HepG2 (cell line): ENCODE data around the gene PARVB. TPM values are rescaled to one million over a fixed set of nuclear protein-coding genes. Genes with fewer than 3 reads are reported as not detected.

Source experiments
- ATAC-seq: fragments of 200-7000 bp; cut with Tn5 transposase; 3 replicates; pipeline ENCODE4 v1.9.1; 2020; ENCODE audit warnings: mild to moderate bottlenecking, moderate library complexity
- BruUV-seq: library from RNA; stranded (reverse); fragments of 400-500 nt; replicated peaks from 2 replicates; lab custom pipeline; 2021; lab: Mats Ljungman, UMichigan
- CTCF ChIA-PET: fragments of 300-600 bp; formaldehyde crosslinking; extraction: SDS; loops from one replicate; lab custom pipeline; 2021; ENCODE audit warnings: low total read pairs, inconsistent platforms, low intra/inter-chr PET ratio; lab: Yijun Ruan, JAX
- POLR2A ChIA-PET: fragments of 350-600 bp; sonication (Branson Sonifier 250); formaldehyde crosslinking; loops from one replicate; lab custom pipeline; 2020; ENCODE audit warnings: antibody characterized with exemption, inconsistent platforms; lab: Yijun Ruan, JAX
- DNase-seq: peaks from one replicate; pipeline ENCODE4 v3.0.0-alpha.2; 2015; ENCODE audit warnings: low spot score
- FAIRE-seq: peaks from 3 replicates; lab custom pipeline; 2011; peaks lifted over from hg19 to GRCh38; lab: Jason Lieb, UNC
- H2AFZ ChIP-seq: one replicate; pipeline ENCODE4 v1.6.1; 2011; ENCODE audit warnings: low read length, inconsistent platforms
- H3K27ac ChIP-seq: fragments of 300-600 bp; 3 replicates; pipeline ENCODE4 v1.8.0; 2011; ENCODE audit warnings: mixed run types, mild to moderate bottlenecking, mixed read lengths, low read length, inconsistent platforms; ENCODE audit not compliant: insufficient read depth; ENCODE audit errors: extremely low read length
- H3K27me3 ChIP-seq, 2 experiments: fragments of 200-600 bp in 1 of 2; 2 replicates in 1 of 2; 3 replicates in 1 of 2; pipeline versions ENCODE4 v1.6.0 to v1.8.0; 2011; ENCODE audit warnings: low read length in 2 of 2, mild to moderate bottlenecking in 2 of 2, moderate library complexity in 2 of 2, inconsistent platforms in 1 of 2; ENCODE audit not compliant: insufficient read depth in 2 of 2, control insufficient read depth in 1 of 2
- H3K36me3 ChIP-seq, 2 experiments: fragments of 200-600 bp in 1 of 2; replicated peaks in 1 of 2; 2 replicates in 1 of 2; 3 replicates in 1 of 2; pipeline versions ENCODE4 v1.5.1 to v1.8.0; 2011; ENCODE audit warnings: low read length in 2 of 2, inconsistent platforms in 1 of 2; ENCODE audit not compliant: insufficient read depth in 2 of 2, control insufficient read depth in 1 of 2
- H3K4me1 ChIP-seq: 2 replicates; pipeline ENCODE4 v1.5.1; 2012; ENCODE audit warnings: low read length, inconsistent platforms; ENCODE audit not compliant: insufficient read depth
- H3K4me2 ChIP-seq: 2 replicates; pipeline ENCODE4 v1.6.0; 2011; ENCODE audit warnings: low read depth, low read length, inconsistent platforms
- H3K4me3 ChIP-seq, 3 experiments: fragments of 200-600 bp in 1 of 3; sonication (generic), shearing (Covaris generic) in 1 of 3; replicated peaks in 1 of 3; 2 replicates each; pipeline ENCODE4 v1.5.1; 2011 to 2016; ENCODE audit warnings: low read length in 3 of 3, inconsistent platforms in 2 of 3, low read depth in 2 of 3, mild to moderate bottlenecking in 2 of 3, control low read depth in 1 of 3, mixed read lengths in 1 of 3; ENCODE audit not compliant: insufficient read depth in 1 of 3
- H3K79me2 ChIP-seq: one replicate; pipeline ENCODE4 v1.6.1; 2011; ENCODE audit warnings: low read length, inconsistent platforms; ENCODE audit not compliant: insufficient read depth
- H3K9ac ChIP-seq: 2 replicates; pipeline ENCODE4 v1.6.0; 2011; ENCODE audit warnings: mild to moderate bottlenecking, low read depth, low read length, inconsistent platforms; ENCODE audit not compliant: insufficient read depth
- H3K9me3 ChIP-seq: 2 replicates; pipeline ENCODE4 v1.5.1; 2012; ENCODE audit warnings: mild to moderate bottlenecking, low read length
- H4K20me1 ChIP-seq: 2 replicates; pipeline ENCODE4 v1.6.0; 2011; ENCODE audit warnings: inconsistent platforms, mild to moderate bottlenecking, low read length, moderate library complexity; ENCODE audit not compliant: insufficient read depth
- BORCS8-MEF2B ChIP-seq: sonication (generic); formaldehyde crosslinking; IDR thresholded peaks from 2 replicates; pipeline ENCODE4 v1.8.0; 2022; ENCODE audit warnings: mild to moderate bottlenecking, missing genetic modification reagents
- CENPT ChIP-seq: sonication (generic); formaldehyde crosslinking; IDR thresholded peaks from 2 replicates; pipeline ENCODE4 v1.8.0; 2022; ENCODE audit warnings: low read depth, mild to moderate bottlenecking, moderate library complexity, missing genetic modification reagents
- ZNF792 ChIP-seq: IDR thresholded peaks from 2 replicates; pipeline ENCODE4 v1.6.1; 2016
- WGBS: methylation state at CpG from one replicate; pipeline ENCODE4 v1.1.6; 2017; ENCODE audit warnings: low lambda C conversion rate; 5-methylcytosine and 5-hydroxymethylcytosine counted together
- in situ Hi-C: cut with HindIII; loops from 2 replicates; pipeline ENCODE4 v1.10.0; 2017; ENCODE audit warnings: low pct_unique_long_range_greater_than_20kb; ENCODE audit not compliant: extremely low pct_ligation_motif_present
- intact Hi-C: fragments of 100-400 bp; cut with micrococcal nuclease; formaldehyde crosslinking; loops from one replicate; pipeline ENCODE4 v1.10.0; 2022; ENCODE audit not compliant: unreplicated experiment
- polyA plus RNA-seq, 8 experiments: library from polyadenylated mRNA; depleted of rRNA in 3 of 8; stranded (reverse) in 7 of 8; unstranded in 1 of 8; fragments of >200 nt; fragmentation: Illumina TruSeq in 4 of 8; extraction: Trizol in 4 of 8; gene quantifications; 2 replicates each; pipeline versions ENCODE4 v1.2.1 to v1.2.3, GENCODE V29; 2011 to 2016; ENCODE audit warnings: low read depth in 4 of 8, missing spikeins in 1 of 8, mixed read lengths in 1 of 8; ENCODE audit not compliant: insufficient read depth in 1 of 8
- total RNA-seq, 5 experiments: library from RNA; depleted of rRNA; stranded (reverse); fragments of >200 nt; fragmentation: Illumina TruSeq; extraction: Trizol; gene quantifications; 2 replicates each; pipeline ENCODE4 v1.2.3, GENCODE V29; 2016; ENCODE audit warnings: low read depth in 1 of 5
- TF ChIP-seq, protein P1 (sequence below): sonication (generic); formaldehyde crosslinking; IDR thresholded peaks from 2 replicates; pipeline ENCODE4 v1.5.0; 2020; ENCODE audit warnings: missing genetic modification reagents
- TF ChIP-seq, protein P2 (sequence below): sonication (generic); formaldehyde crosslinking; IDR thresholded peaks from 2 replicates; pipeline ENCODE4 v1.5.0; 2020; ENCODE audit warnings: mild to moderate bottlenecking, missing genetic modification reagents, moderate library complexity

Gene PARVB
- total and polyA plus RNA-seq, 2 of the 13 experiments (the other 11 are each of a cell fraction or from before 2014, with no cell fraction given) = 0.11 to 0.15 TPM

DNA sequence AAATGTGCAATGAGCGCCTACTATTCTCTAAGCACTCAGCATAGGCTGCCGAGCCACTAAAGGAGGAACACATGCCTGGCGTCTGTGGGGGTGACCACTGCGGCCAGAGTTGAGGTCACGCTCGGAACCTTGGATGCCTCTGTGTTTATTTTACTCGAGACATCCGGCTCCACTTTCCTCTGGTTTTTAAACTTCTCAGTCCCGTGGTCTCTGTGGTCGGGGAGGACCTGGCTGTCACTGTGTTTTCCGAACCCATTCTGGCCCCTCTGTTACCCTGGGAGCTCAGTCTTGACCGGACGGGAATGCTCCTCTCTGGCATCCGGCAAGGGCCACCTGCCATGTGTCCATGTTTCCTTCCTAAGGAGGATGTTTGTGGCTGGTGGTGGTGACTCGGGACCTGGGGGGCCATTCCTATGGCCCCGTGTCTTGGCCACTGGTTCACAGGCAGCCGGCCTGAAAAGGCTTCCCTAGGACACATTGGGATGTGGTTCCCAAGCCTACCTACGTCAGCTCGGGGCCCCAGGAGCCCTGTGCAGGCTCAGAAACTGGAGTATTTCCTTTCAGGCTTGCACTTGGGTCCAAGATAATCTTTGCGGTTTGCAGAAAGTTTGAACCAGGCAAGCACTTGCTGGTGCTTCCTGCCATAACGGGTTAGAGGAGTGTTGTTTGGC is 109.9 kb downstream of the PARVB start:
- no peak overlapping the region for H3K4me2 ChIP-seq

More for the DNA sequence above, 109.9 kb downstream of the PARVB start:
- TF ChIP-seq ZNF792 (no peak), BORCS8-MEF2B (no peak), CENPT (no peak)
- TF ChIP-seq, protein P1, sequence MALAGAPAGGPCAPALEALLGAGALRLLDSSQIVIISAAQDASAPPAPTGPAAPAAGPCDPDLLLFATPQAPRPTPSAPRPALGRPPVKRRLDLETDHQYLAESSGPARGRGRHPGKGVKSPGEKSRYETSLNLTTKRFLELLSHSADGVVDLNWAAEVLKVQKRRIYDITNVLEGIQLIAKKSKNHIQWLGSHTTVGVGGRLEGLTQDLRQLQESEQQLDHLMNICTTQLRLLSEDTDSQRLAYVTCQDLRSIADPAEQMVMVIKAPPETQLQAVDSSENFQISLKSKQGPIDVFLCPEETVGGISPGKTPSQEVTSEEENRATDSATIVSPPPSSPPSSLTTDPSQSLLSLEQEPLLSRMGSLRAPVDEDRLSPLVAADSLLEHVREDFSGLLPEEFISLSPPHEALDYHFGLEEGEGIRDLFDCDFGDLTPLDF (CRISPR knock-in tag) = no peak
- TF ChIP-seq, protein P2, sequence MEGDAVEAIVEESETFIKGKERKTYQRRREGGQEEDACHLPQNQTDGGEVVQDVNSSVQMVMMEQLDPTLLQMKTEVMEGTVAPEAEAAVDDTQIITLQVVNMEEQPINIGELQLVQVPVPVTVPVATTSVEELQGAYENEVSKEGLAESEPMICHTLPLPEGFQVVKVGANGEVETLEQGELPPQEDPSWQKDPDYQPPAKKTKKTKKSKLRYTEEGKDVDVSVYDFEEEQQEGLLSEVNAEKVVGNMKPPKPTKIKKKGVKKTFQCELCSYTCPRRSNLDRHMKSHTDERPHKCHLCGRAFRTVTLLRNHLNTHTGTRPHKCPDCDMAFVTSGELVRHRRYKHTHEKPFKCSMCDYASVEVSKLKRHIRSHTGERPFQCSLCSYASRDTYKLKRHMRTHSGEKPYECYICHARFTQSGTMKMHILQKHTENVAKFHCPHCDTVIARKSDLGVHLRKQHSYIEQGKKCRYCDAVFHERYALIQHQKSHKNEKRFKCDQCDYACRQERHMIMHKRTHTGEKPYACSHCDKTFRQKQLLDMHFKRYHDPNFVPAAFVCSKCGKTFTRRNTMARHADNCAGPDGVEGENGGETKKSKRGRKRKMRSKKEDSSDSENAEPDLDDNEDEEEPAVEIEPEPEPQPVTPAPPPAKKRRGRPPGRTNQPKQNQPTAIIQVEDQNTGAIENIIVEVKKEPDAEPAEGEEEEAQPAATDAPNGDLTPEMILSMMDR = no peak
- Histone ChIP-seq H2AFZ (no peak overlapping the region), H3K36me3 (no peaks in the 10 kb centered on the region), H3K9ac (no peak overlapping the region), H3K27me3 (no peaks in the 10 kb centered on the region; a peak in 1 of 5 replicates), H3K27ac (no peak overlapping the region), H3K4me1 (no peaks in the 10 kb centered on the region), H3K79me2 (no peaks in the 10 kb centered on the region), H3K4me3 (no peak overlapping the region), H4K20me1 (no peaks in the 10 kb centered on the region), H3K9me3 (peaks cover 16% of the 10 kb centered on the region)
- no peak for ATAC-seq
- no peak for FAIRE-seq
- in situ Hi-C loops (no loop called here), intact Hi-C loops (no loop called here)
- CTCF ChIA-PET = no interaction called here
- BruUV-seq = no TSS peak
- 52% methylated on average over 13 of the region's 21 CpGs for WGBS
- no peak for DNase-seq
- POLR2A ChIA-PET = no interaction called here
